GM12878 (cell line): Measurements from ENCODE around the gene F13B. TPM values are rescaled to one million over a fixed set of nuclear protein-coding genes. Genes with fewer than 3 reads are reported as not detected.

ENCODE experiments used
- ATAC-seq: fragments of 200-7000 bp; cut with Tn5 transposase; 3 replicates; pipeline ENCODE4 v1.9.1; 2020; ENCODE audit warnings: mild to moderate bottlenecking, moderate library complexity
- BruUV-seq: library from RNA; stranded (reverse); fragments of 400-500 nt; replicated peaks from 2 replicates; lab custom pipeline; 2021; lab: Mats Ljungman, UMichigan
- CTCF ChIA-PET: fragments of 300-600 bp; sonication (Branson Sonifier 250); formaldehyde crosslinking; extraction: SDS; loops from one replicate; lab custom pipeline; 2021; ENCODE audit warnings: inconsistent platforms; lab: Yijun Ruan, JAX
- POLR2A ChIA-PET: fragments of 350-600 bp; formaldehyde crosslinking; extraction: SDS; loops from one replicate; lab custom pipeline; 2021; ENCODE audit warnings: inconsistent platforms; lab: Charles Lee
- RAD21 ChIA-PET: fragments of 300-600 bp; sonication (Branson Sonifier 250); formaldehyde crosslinking; loops from one replicate; lab custom pipeline; 2023; ENCODE audit warnings: antibody characterized with exemption; ENCODE audit not compliant: unreplicated experiment; lab: Charles Lee
- SMC1A ChIA-PET: fragments of 300-600 bp; sonication (Branson Sonifier 250); formaldehyde crosslinking; loops from one replicate; lab custom pipeline; 2023; ENCODE audit not compliant: unreplicated experiment, uncharacterized antibody; lab: Charles Lee
- DNase-seq: peaks from one replicate; pipeline ENCODE4 v3.0.0-alpha.2; 2011; ENCODE audit warnings: low read depth, low spot score
- FAIRE-seq: peaks from 3 replicates; lab custom pipeline; 2011; peaks lifted over from hg19 to GRCh38; lab: Jason Lieb, UNC
- H2AFZ ChIP-seq: 2 replicates; pipeline ENCODE4 v1.6.0; 2011; ENCODE audit warnings: low read depth, low read length, control low read depth; ENCODE audit not compliant: control insufficient read depth
- H3K27ac ChIP-seq: 2 replicates; pipeline ENCODE4 v1.5.1; 2011; ENCODE audit warnings: control low read depth; ENCODE audit not compliant: control insufficient read depth, insufficient read depth
- H3K27me3 ChIP-seq, 2 experiments: replicated peaks in 1 of 2; 2 replicates each; pipeline versions ENCODE4 v1.6.0 to v1.6.1; 2011; ENCODE audit warnings: low read length in 1 of 2; ENCODE audit not compliant: control insufficient read depth in 2 of 2, insufficient read depth in 2 of 2
- H3K36me3 ChIP-seq, 2 experiments: 2 replicates each; pipeline ENCODE4 v1.5.1; 2011; ENCODE audit warnings: low read length in 1 of 2; ENCODE audit not compliant: control insufficient read depth in 2 of 2, insufficient read depth in 2 of 2
- H3K4me1 ChIP-seq: 2 replicates; pipeline ENCODE4 v1.6.1; 2011; ENCODE audit warnings: mild to moderate bottlenecking, low read length, moderate library complexity, mixed read lengths; ENCODE audit not compliant: control insufficient read depth, insufficient read depth
- H3K4me2 ChIP-seq: 2 replicates; pipeline ENCODE4 v1.6.0; 2011; ENCODE audit warnings: control low read depth; ENCODE audit not compliant: control insufficient read depth, insufficient read depth
- H3K4me3 ChIP-seq: fragments of 200-600 bp; sonication (generic); 2 replicates; pipeline ENCODE4 v1.5.1; 2016
- H3K79me2 ChIP-seq: 2 replicates; pipeline ENCODE4 v1.6.0; 2011; ENCODE audit warnings: low read length; ENCODE audit not compliant: control insufficient read depth, insufficient read depth
- H3K9ac ChIP-seq: 2 replicates; pipeline ENCODE4 v1.8.0; 2011; ENCODE audit warnings: low read length, control low read depth, mixed read lengths; ENCODE audit not compliant: control insufficient read depth, insufficient read depth
- H3K9me3 ChIP-seq: replicated peaks from 3 replicates; pipeline ENCODE4 v1.5.1; 2011; ENCODE audit warnings: mild to moderate bottlenecking, low read length; ENCODE audit not compliant: control insufficient read depth, insufficient read depth
- H4K20me1 ChIP-seq: 2 replicates; pipeline ENCODE4 v1.6.0; 2011; ENCODE audit not compliant: control insufficient read depth, insufficient read depth
- ASH2L ChIP-seq: fragments of 300-600, 200-600 bp; sonication (generic); IDR thresholded peaks from 2 replicates; pipeline ENCODE4 v1.6.1; 2017; ENCODE audit warnings: low read depth, mild to moderate bottlenecking, borderline replicate concordance
- BHLHE40 ChIP-seq, 2 experiments: fragments of 450-650 bp in 1 of 2; IDR thresholded peaks; 2 replicates each; pipeline ENCODE4 v1.6.1; 2011 to 2017; ENCODE audit warnings: low read depth in 2 of 2, borderline replicate concordance in 1 of 2, improper control_type of control experiment in 1 of 2, low read length in 1 of 2, mild to moderate bottlenecking in 1 of 2
- CREM ChIP-seq: IDR thresholded peaks from 2 replicates; pipeline ENCODE4 v1.6.1; 2014; ENCODE audit warnings: antibody characterized with exemption, low read depth
- EED ChIP-seq: sonication (generic); IDR thresholded peaks from 2 replicates; pipeline ENCODE4 v1.6.1; 2016; ENCODE audit warnings: antibody characterized with exemption, low read depth
- HDGF ChIP-seq: fragments of 450-650 bp; IDR thresholded peaks from 2 replicates; pipeline ENCODE4 v1.6.1; 2016; ENCODE audit warnings: antibody characterized with exemption
- IKZF2 ChIP-seq, 2 experiments: fragments of 450-650 bp; IDR thresholded peaks; 2 replicates each; pipeline ENCODE4 v1.6.1; 2017; ENCODE audit warnings: mild to moderate bottlenecking in 2 of 2, moderate library complexity in 2 of 2
- MAX ChIP-seq: IDR thresholded peaks from 2 replicates; pipeline ENCODE4 v1.6.1; 2012; ENCODE audit warnings: low read depth, low read length, improper control_type of control experiment
- MEF2B ChIP-seq: fragments of 450-650 bp; IDR thresholded peaks from 2 replicates; pipeline ENCODE4 v1.6.1; 2018; ENCODE audit warnings: mild to moderate bottlenecking, moderate library complexity; ENCODE audit not compliant: partially characterized antibody, poor library complexity, severe bottlenecking
- MXI1 ChIP-seq: fragments of 150-350 bp; IDR thresholded peaks from 2 replicates; pipeline ENCODE4 v1.6.1; 2011; ENCODE audit warnings: low read depth, mild to moderate bottlenecking, inconsistent platforms, low read length, improper control_type of control experiment
- NFIC ChIP-seq: IDR thresholded peaks from 2 replicates; pipeline ENCODE4 v1.6.1; 2012; ENCODE audit warnings: low read depth, mild to moderate bottlenecking, inconsistent platforms, low read length, moderate library complexity
- NR2C2 ChIP-seq: IDR thresholded peaks from 2 replicates; pipeline ENCODE4 v1.6.1; 2011; ENCODE audit warnings: borderline replicate concordance, low read depth; ENCODE audit not compliant: control insufficient read depth, insufficient read length
- NR2F1 ChIP-seq: fragments of 450-650 bp; conservative IDR thresholded peaks from 2 replicates; pipeline ENCODE4 v1.6.1; 2017; ENCODE audit warnings: mild to moderate bottlenecking
- RAD21 ChIP-seq: IDR thresholded peaks from 2 replicates; pipeline ENCODE4 v1.6.1; 2011; ENCODE audit warnings: mild to moderate bottlenecking, low read depth, low read length, moderate library complexity; ENCODE audit not compliant: insufficient read depth
- RELB ChIP-seq: fragments of 450-650 bp; IDR thresholded peaks from 2 replicates; pipeline ENCODE4 v1.6.1; 2017; ENCODE audit warnings: low read depth, mild to moderate bottlenecking, moderate library complexity
- RUNX3 ChIP-seq: IDR thresholded peaks from 2 replicates; pipeline ENCODE4 v1.6.1; 2012; ENCODE audit warnings: low read length, inconsistent platforms
- SMARCA5 ChIP-seq: fragments of 450-650 bp; IDR thresholded peaks from 2 replicates; pipeline ENCODE4 v1.6.1; 2017; ENCODE audit warnings: mild to moderate bottlenecking
- TCF7 ChIP-seq: IDR thresholded peaks from 2 replicates; pipeline ENCODE4 v1.6.1; 2014; ENCODE audit warnings: antibody characterized with exemption, borderline replicate concordance
- USF1 ChIP-seq: IDR thresholded peaks from 2 replicates; pipeline ENCODE4 v1.6.1; 2011; ENCODE audit warnings: borderline replicate concordance, low read depth, mild to moderate bottlenecking, moderate library complexity, mixed read lengths, low read length; ENCODE audit not compliant: insufficient read depth; ENCODE audit errors: extremely low read length
- ZNF687 ChIP-seq: fragments of 450-650 bp; IDR thresholded peaks from 2 replicates; pipeline ENCODE4 v1.6.1; 2017; ENCODE audit warnings: mild to moderate bottlenecking, moderate library complexity
- WGBS: methylation state at CpG from one replicate; pipeline ENCODE4 v1.1.6; 2016; ENCODE audit warnings: low lambda C conversion rate; ENCODE audit not compliant: insufficient replicate concordance, insufficient coverage; ENCODE audit errors: missing lambda C conversion rate; 5-methylcytosine and 5-hydroxymethylcytosine counted together
- in situ Hi-C: fragments of 300-500 bp; cut with MboI; formaldehyde crosslinking; loops from 9 replicates; pipeline ENCODE4 v1.14.3; 2018; ENCODE audit warnings: mixed read lengths
- intact Hi-C: fragments of 100-400 bp; cut with micrococcal nuclease; formaldehyde crosslinking; loops from one replicate; pipeline ENCODE4 v1.14.2; 2022; ENCODE audit not compliant: unreplicated experiment
- polyA plus RNA-seq, 11 experiments: library from polyadenylated mRNA; depleted of rRNA in 4 of 11; unstranded in 6 of 11; stranded (reverse) in 5 of 11; fragments of >200 nt; fragmentation: Nextera tagmentation in 4 of 11; fragmentation: Illumina TruSeq in 1 of 11; extraction: Ambion mirVana in 4 of 11; extraction: Trizol in 1 of 11; gene quantifications; 1 replicate in 1 of 11; 2 replicates in 10 of 11; pipeline versions ENCODE4 v1.2.1 to v1.2.3, GENCODE V29; 2011 to 2016; ENCODE audit warnings: inconsistent platforms in 2 of 11, missing spikeins in 2 of 11, low read depth in 1 of 11
- total RNA-seq, 4 experiments: library from RNA; depleted of rRNA in 3 of 4; stranded (reverse); fragments of >200 nt in 3 of 4; fragmentation: Illumina TruSeq in 1 of 4; extraction: Trizol in 1 of 4; gene quantifications; 2 replicates each; pipeline versions ENCODE4 v1.2.1 to v1.2.3, GENCODE V29; 2013 to 2021

F13B gene
- total and polyA plus RNA-seq, 10 of the 15 experiments (the other 5 are each of a cell fraction or from before 2014, with no cell fraction given) = 0.06 TPM; not detected in 9

GRCh38 chr1:197101978-197102377, 34.9 kb upstream of the F13B start:
- TF ChIP-seq NR2C2 = no peak
- TF ChIP-seq TCF7 = no peak
- TF ChIP-seq MAX = no peak
- TF ChIP-seq RELB = no peak
- no peak for TF ChIP-seq SMARCA5
- no peak for TF ChIP-seq HDGF
- no peak for TF ChIP-seq NR2F1
- no peak for TF ChIP-seq ZNF687
- no peak for TF ChIP-seq USF1
- no peak for TF ChIP-seq RUNX3
- TF ChIP-seq BHLHE40 (IDR thresholded peaks at IDR 0.05; ENCODE audit: borderline replicate concordance in 1 of 2, low read depth in 2 of 2, low read length in 1 of 2) = no peak
- TF ChIP-seq MEF2B = no peak
- no peak for TF ChIP-seq MXI1
- no peak for TF ChIP-seq ASH2L
- TF ChIP-seq IKZF2 (IDR thresholded peaks at IDR 0.05) = no peak
- TF ChIP-seq NFIC = no peak
- TF ChIP-seq EED = no peak
- TF ChIP-seq CREM = no peak
- TF ChIP-seq RAD21 = no peak
- ATAC-seq = no peak
- ChIA-PET POLR2A (no interaction called here), SMC1A (interaction anchor here (1.4 to 3.1 kb wide), 2 partner anchors 9 to 39 kb away, joined by 4 to 12 read pairs; no protein-coding TSS in a partner anchor), CTCF (no interaction called here), RAD21 (no interaction called here)
- intact Hi-C loops (no loop called here), in situ Hi-C loops (no loop called here)
- Histone ChIP-seq H3K79me2 (no peaks in the 10 kb centered on the region), H3K4me3 (no peak overlapping the region), H3K27me3 (no peaks in the 10 kb centered on the region), H4K20me1 (no peaks in the 10 kb centered on the region), H2AFZ (no peak overlapping the region), H3K4me1 (no peaks in the 10 kb centered on the region), H3K9ac (no peak overlapping the region), H3K9me3 (no peaks in the 10 kb centered on the region), H3K4me2 (no peak overlapping the region), H3K36me3 (peaks cover 1 to 9% of the 10 kb centered on the region in 2 experiments; a peak in 1 of 4 replicates), H3K27ac (no peak overlapping the region)
- 97% methylated on average over 3 of the region's 3 CpGs for WGBS
- DNase-seq = no peak
- no TSS peak for BruUV-seq
- FAIRE-seq = no peak
